Smooth muscle cell (in vitro differentiated cells): ENCODE data around the gene FBXO8. TPM values are rescaled to one million over a fixed set of nuclear protein-coding genes. Genes with fewer than 3 reads are reported as not detected.

Experiments used
- DNase-seq: peaks from one replicate; lab custom pipeline; 2025; ENCODE audit not compliant: unreplicated experiment; lab: John Stamatoyannopoulos, UW
- H2AFZ ChIP-seq: fragments of 200-600 bp; sonication (generic); 2 replicates; pipeline ENCODE4 v1.6.0; 2016; ENCODE audit warnings: antibody characterized with exemption, low read depth, mild to moderate bottlenecking
- H3F3A ChIP-seq: fragments of 200-600 bp; sonication (generic); 2 replicates; pipeline ENCODE4 v1.6.0; 2017; ENCODE audit warnings: antibody characterized with exemption, low read depth
- H3K27ac ChIP-seq: fragments of 200-600 bp; sonication (generic); 2 replicates; pipeline ENCODE4 v1.5.1; 2016; ENCODE audit warnings: low read depth, mild to moderate bottlenecking
- H3K27me3 ChIP-seq: fragments of 200-600 bp; sonication (generic); 2 replicates; pipeline ENCODE4 v1.6.1; 2016; ENCODE audit warnings: low read depth, mild to moderate bottlenecking
- H3K36me3 ChIP-seq: fragments of 200-600 bp; sonication (generic); 2 replicates; pipeline ENCODE4 v1.5.1; 2016; ENCODE audit warnings: low read depth
- H3K4me1 ChIP-seq: fragments of 200-600 bp; sonication (generic); 2 replicates; pipeline ENCODE4 v1.5.1; 2016; ENCODE audit warnings: low read depth
- H3K4me2 ChIP-seq: fragments of 200-600 bp; sonication (generic); 2 replicates; pipeline ENCODE4 v1.6.0; 2016; ENCODE audit warnings: mild to moderate bottlenecking
- H3K4me3 ChIP-seq: fragments of 200-600 bp; sonication (generic); 2 replicates; pipeline ENCODE4 v1.5.1; 2016; ENCODE audit warnings: mild to moderate bottlenecking
- H3K79me2 ChIP-seq: fragments of 200-600 bp; sonication (generic); 2 replicates; pipeline ENCODE4 v1.6.0; 2016; ENCODE audit warnings: low read depth, mild to moderate bottlenecking
- H3K9ac ChIP-seq: fragments of 200-600 bp; sonication (generic); 2 replicates; pipeline ENCODE4 v1.6.0; 2016; ENCODE audit warnings: low read depth
- H3K9me3 ChIP-seq: fragments of 200-600 bp; sonication (generic); replicated peaks from 2 replicates; pipeline ENCODE4 v1.5.1; 2016; ENCODE audit warnings: low read depth
- H4K20me1 ChIP-seq: fragments of 200-600 bp; sonication (generic); 2 replicates; pipeline ENCODE4 v1.6.0; 2016; ENCODE audit warnings: low read depth
- WGBS: methylation state at CpG from one replicate; pipeline ENCODE4 v1.1.7; 2016; ENCODE audit warnings: low lambda C conversion rate; 5-methylcytosine and 5-hydroxymethylcytosine counted together
- polyA plus RNA-seq: library from polyadenylated mRNA; unstranded; fragments of >200 nt; fragmentation: Nextera tagmentation; extraction: Ambion mirVana; gene quantifications from 2 replicates; pipeline ENCODE4 v1.2.1, GENCODE V29; 2016
- total RNA-seq: library from RNA; depleted of rRNA; stranded (reverse); fragments of >200 nt; gene quantifications from 2 replicates; pipeline ENCODE4 v1.2.3, GENCODE V29; 2014
- TF ChIP-seq, protein P1 (sequence below): fragments of 200-600 bp; sonication (generic); IDR thresholded peaks from 2 replicates; pipeline ENCODE4 v1.5.1; 2017; ENCODE audit warnings: borderline replicate concordance, mild to moderate bottlenecking, antibody characterized with exemption; ENCODE audit not compliant: insufficient read depth, poor library complexity, severe bottlenecking

Gene FBXO8
- total and polyA plus RNA-seq, 2 experiments from 2014 or later = 34.2 to 54.3 TPM

DNA sequence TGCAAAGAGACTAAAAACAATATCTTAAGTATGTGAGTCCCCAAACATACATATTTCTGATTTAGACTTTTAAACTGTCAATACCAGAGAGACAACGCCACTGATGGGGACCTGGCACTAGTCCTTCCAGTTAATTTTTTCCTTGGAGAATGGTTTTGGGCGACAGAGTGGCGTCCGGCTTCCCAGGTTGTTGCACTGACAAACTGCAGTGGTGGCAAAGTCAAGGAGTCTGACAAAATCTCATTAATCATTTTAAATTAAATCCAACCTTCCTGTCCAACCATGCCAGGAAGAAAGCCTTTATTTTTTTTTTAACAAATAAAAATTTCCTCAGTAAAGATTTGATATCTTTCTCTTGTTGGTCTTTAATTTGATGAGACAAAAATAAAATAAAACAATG, 52.8 kb downstream of the FBXO8 start:
- no peak for DNase-seq
- H3K4me2 ChIP-seq = no peak overlapping the region
- H3K79me2 ChIP-seq = no peaks in the 10 kb centered on the region
- H4K20me1 ChIP-seq = no peaks in the 10 kb centered on the region
- H3K9me3 ChIP-seq = no peaks in the 10 kb centered on the region
- TF ChIP-seq, protein P1, sequence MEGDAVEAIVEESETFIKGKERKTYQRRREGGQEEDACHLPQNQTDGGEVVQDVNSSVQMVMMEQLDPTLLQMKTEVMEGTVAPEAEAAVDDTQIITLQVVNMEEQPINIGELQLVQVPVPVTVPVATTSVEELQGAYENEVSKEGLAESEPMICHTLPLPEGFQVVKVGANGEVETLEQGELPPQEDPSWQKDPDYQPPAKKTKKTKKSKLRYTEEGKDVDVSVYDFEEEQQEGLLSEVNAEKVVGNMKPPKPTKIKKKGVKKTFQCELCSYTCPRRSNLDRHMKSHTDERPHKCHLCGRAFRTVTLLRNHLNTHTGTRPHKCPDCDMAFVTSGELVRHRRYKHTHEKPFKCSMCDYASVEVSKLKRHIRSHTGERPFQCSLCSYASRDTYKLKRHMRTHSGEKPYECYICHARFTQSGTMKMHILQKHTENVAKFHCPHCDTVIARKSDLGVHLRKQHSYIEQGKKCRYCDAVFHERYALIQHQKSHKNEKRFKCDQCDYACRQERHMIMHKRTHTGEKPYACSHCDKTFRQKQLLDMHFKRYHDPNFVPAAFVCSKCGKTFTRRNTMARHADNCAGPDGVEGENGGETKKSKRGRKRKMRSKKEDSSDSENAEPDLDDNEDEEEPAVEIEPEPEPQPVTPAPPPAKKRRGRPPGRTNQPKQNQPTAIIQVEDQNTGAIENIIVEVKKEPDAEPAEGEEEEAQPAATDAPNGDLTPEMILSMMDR = no peak
- H3K4me1 ChIP-seq = no peaks in the 10 kb centered on the region
- H3F3A ChIP-seq = no peaks in the 10 kb centered on the region
- H3K9ac ChIP-seq = no peak overlapping the region
- H3K36me3 ChIP-seq = no peaks in the 10 kb centered on the region
- H3K27me3 ChIP-seq = no peaks in the 10 kb centered on the region
- WGBS = 97% methylated on average over 4 of the region's 4 CpGs
- H2AFZ ChIP-seq = no peak overlapping the region
- no peak overlapping the region for H3K4me3 ChIP-seq
- no peak overlapping the region for H3K27ac ChIP-seq

DNA sequence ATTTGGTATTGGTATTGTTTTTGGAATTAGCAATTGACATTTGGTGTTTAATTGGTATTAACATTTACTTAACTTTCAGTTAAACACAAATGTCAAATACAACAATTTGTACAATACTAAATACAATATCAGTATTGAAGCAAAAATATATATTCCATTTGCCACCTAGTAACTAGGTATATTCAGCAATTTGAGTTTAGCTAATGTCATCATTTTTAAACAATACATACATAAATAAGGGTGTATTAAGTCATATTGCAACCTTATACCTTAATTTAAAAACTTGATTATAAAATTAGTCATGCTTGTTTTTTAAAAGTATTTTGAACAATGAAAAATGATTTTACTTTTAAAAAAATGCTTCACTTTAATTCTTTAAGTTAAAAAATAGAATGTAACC, 53.3 kb downstream of the FBXO8 start:
- Histone ChIP-seq H2AFZ (no peak overlapping the region), H3K27me3 (no peaks in the 10 kb centered on the region), H3K4me2 (no peak overlapping the region), H3K36me3 (no peaks in the 10 kb centered on the region), H3K27ac (no peak overlapping the region), H3K4me1 (no peaks in the 10 kb centered on the region), H3K9ac (no peak overlapping the region), H3K9me3 (no peaks in the 10 kb centered on the region), H3F3A (no peaks in the 10 kb centered on the region), H4K20me1 (no peaks in the 10 kb centered on the region), H3K79me2 (no peaks in the 10 kb centered on the region), H3K4me3 (no peak overlapping the region)
- DNase-seq = no peak
- TF ChIP-seq, protein P1 = no peak

- Histone ChIP-seq H3K9me3 (no peaks in the 10 kb centered on the region), H3K9ac (no peak overlapping the region), H3K36me3 (no peaks in the 10 kb centered on the region), H3K79me2 (no peaks in the 10 kb centered on the region), H2AFZ (no peak overlapping the region), H3K27ac (no peak overlapping the region), H3K27me3 (no peaks in the 10 kb centered on the region), H3K4me3 (no peak overlapping the region), H4K20me1 (no peaks in the 10 kb centered on the region), H3K4me2 (no peak overlapping the region), H3K4me1 (no peaks in the 10 kb centered on the region), H3F3A (no peaks in the 10 kb centered on the region)
- TF ChIP-seq, protein P1 = no peak
- DNase-seq = no peak
- WGBS = 85% methylated on average over 2 of the region's 2 CpGs
Measured at GRCh38 chr4:174228988-174229387, 54.5 kb downstream of the FBXO8 start.

- Histone ChIP-seq H3K27ac (no peak overlapping the region), H3K4me2 (peak overlapping the region; percentile 66), H2AFZ (no peak overlapping the region), H3K9ac (no peak overlapping the region), H3F3A (no peaks in the 10 kb centered on the region), H4K20me1 (no peaks in the 10 kb centered on the region), H3K4me3 (peak overlapping the region; percentile 5), H3K27me3 (no peaks in the 10 kb centered on the region), H3K79me2 (no peaks in the 10 kb centered on the region), H3K9me3 (no peaks in the 10 kb centered on the region), H3K36me3 (no peaks in the 10 kb centered on the region), H3K4me1 (no peaks in the 10 kb centered on the region)
- DNase-seq = no peak
- WGBS = 42% methylated on average over 9 of the region's 9 CpGs
- TF ChIP-seq, protein P1 = no peak
Measured at GRCh38 chr4:174225349-174226049, 58.0 kb downstream of the FBXO8 start.
